GM12878 (cell line): Measurements from ENCODE around the gene PTPN5. TPM values are rescaled to one million over a fixed set of nuclear protein-coding genes. Genes with fewer than 3 reads are reported as not detected.

Experiments used
- ATAC-seq: fragments of 200-7000 bp; cut with Tn5 transposase; 3 replicates; pipeline ENCODE4 v1.9.1; 2020; ENCODE audit warnings: mild to moderate bottlenecking, moderate library complexity
- BruUV-seq: library from RNA; stranded (reverse); fragments of 400-500 nt; replicated peaks from 2 replicates; lab custom pipeline; 2021; lab: Mats Ljungman, UMichigan
- CTCF ChIA-PET: fragments of 300-600 bp; sonication (Branson Sonifier 250); formaldehyde crosslinking; extraction: SDS; loops from one replicate; lab custom pipeline; 2021; ENCODE audit warnings: inconsistent platforms; lab: Yijun Ruan, JAX
- POLR2A ChIA-PET: fragments of 350-600 bp; formaldehyde crosslinking; extraction: SDS; loops from one replicate; lab custom pipeline; 2021; ENCODE audit warnings: inconsistent platforms; lab: Charles Lee
- RAD21 ChIA-PET: fragments of 300-600 bp; sonication (Branson Sonifier 250); formaldehyde crosslinking; loops from one replicate; lab custom pipeline; 2023; ENCODE audit warnings: antibody characterized with exemption; ENCODE audit not compliant: unreplicated experiment; lab: Charles Lee
- SMC1A ChIA-PET: fragments of 300-600 bp; sonication (Branson Sonifier 250); formaldehyde crosslinking; loops from one replicate; lab custom pipeline; 2023; ENCODE audit not compliant: unreplicated experiment, uncharacterized antibody; lab: Charles Lee
- DNase-seq: peaks from one replicate; pipeline ENCODE4 v3.0.0-alpha.2; 2011; ENCODE audit warnings: low read depth, low spot score
- FAIRE-seq: peaks from 3 replicates; lab custom pipeline; 2011; peaks lifted over from hg19 to GRCh38; lab: Jason Lieb, UNC
- H2AFZ ChIP-seq: 2 replicates; pipeline ENCODE4 v1.6.0; 2011; ENCODE audit warnings: low read depth, low read length, control low read depth; ENCODE audit not compliant: control insufficient read depth
- H3K27ac ChIP-seq: 2 replicates; pipeline ENCODE4 v1.5.1; 2011; ENCODE audit warnings: control low read depth; ENCODE audit not compliant: control insufficient read depth, insufficient read depth
- H3K27me3 ChIP-seq, 2 experiments: replicated peaks in 1 of 2; 2 replicates each; pipeline versions ENCODE4 v1.6.0 to v1.6.1; 2011; ENCODE audit warnings: low read length in 1 of 2; ENCODE audit not compliant: control insufficient read depth in 2 of 2, insufficient read depth in 2 of 2
- H3K36me3 ChIP-seq, 2 experiments: 2 replicates each; pipeline ENCODE4 v1.5.1; 2011; ENCODE audit warnings: low read length in 1 of 2; ENCODE audit not compliant: control insufficient read depth in 2 of 2, insufficient read depth in 2 of 2
- H3K4me1 ChIP-seq: 2 replicates; pipeline ENCODE4 v1.6.1; 2011; ENCODE audit warnings: mild to moderate bottlenecking, low read length, moderate library complexity, mixed read lengths; ENCODE audit not compliant: control insufficient read depth, insufficient read depth
- H3K4me2 ChIP-seq: 2 replicates; pipeline ENCODE4 v1.6.0; 2011; ENCODE audit warnings: control low read depth; ENCODE audit not compliant: control insufficient read depth, insufficient read depth
- H3K4me3 ChIP-seq: fragments of 200-600 bp; sonication (generic); 2 replicates; pipeline ENCODE4 v1.5.1; 2016
- H3K79me2 ChIP-seq: 2 replicates; pipeline ENCODE4 v1.6.0; 2011; ENCODE audit warnings: low read length; ENCODE audit not compliant: control insufficient read depth, insufficient read depth
- H3K9ac ChIP-seq: 2 replicates; pipeline ENCODE4 v1.8.0; 2011; ENCODE audit warnings: low read length, control low read depth, mixed read lengths; ENCODE audit not compliant: control insufficient read depth, insufficient read depth
- H3K9me3 ChIP-seq: replicated peaks from 3 replicates; pipeline ENCODE4 v1.5.1; 2011; ENCODE audit warnings: mild to moderate bottlenecking, low read length; ENCODE audit not compliant: control insufficient read depth, insufficient read depth
- H4K20me1 ChIP-seq: 2 replicates; pipeline ENCODE4 v1.6.0; 2011; ENCODE audit not compliant: control insufficient read depth, insufficient read depth
- BRCA1 ChIP-seq: IDR thresholded peaks from 2 replicates; pipeline ENCODE4 v1.6.1; 2011; ENCODE audit warnings: low read depth, low read length, improper control_type of control experiment
- CEBPB ChIP-seq, 2 experiments: fragments of 150-350 bp in 1 of 2; IDR thresholded peaks; 2 replicates each; pipeline ENCODE4 v1.6.1; 2012 to 2014; ENCODE audit warnings: low read depth in 2 of 2, low read length in 2 of 2, borderline replicate concordance in 1 of 2, inconsistent platforms in 1 of 2
- E2F4 ChIP-seq: IDR thresholded peaks from 2 replicates; pipeline ENCODE4 v1.6.1; 2012; ENCODE audit warnings: low read depth, low read length, improper control_type of control experiment
- E2F8 ChIP-seq: fragments of 450-650 bp; IDR thresholded peaks from 2 replicates; pipeline ENCODE4 v1.6.1; 2018; ENCODE audit warnings: mild to moderate bottlenecking, low read depth, moderate library complexity; ENCODE audit not compliant: partially characterized antibody
- EP300 ChIP-seq, 2 experiments: fragments of 150-350 bp in 1 of 2; IDR thresholded peaks; 2 replicates each; pipeline ENCODE4 v1.6.1; 2011 to 2012; ENCODE audit warnings: low read depth in 2 of 2, low read length in 2 of 2, borderline replicate concordance in 1 of 2, improper control_type of control experiment in 1 of 2, inconsistent platforms in 1 of 2; ENCODE audit not compliant: control insufficient read depth in 1 of 2
- HCFC1 ChIP-seq: fragments of 150-350 bp; IDR thresholded peaks from 2 replicates; pipeline ENCODE4 v1.6.1; 2014; ENCODE audit warnings: low read length
- HDGF ChIP-seq: fragments of 450-650 bp; IDR thresholded peaks from 2 replicates; pipeline ENCODE4 v1.6.1; 2016; ENCODE audit warnings: antibody characterized with exemption
- IKZF1 ChIP-seq: fragments of 450-650 bp; conservative IDR thresholded peaks from 2 replicates; pipeline ENCODE4 v1.6.1; 2017; ENCODE audit warnings: antibody characterized with exemption, mild to moderate bottlenecking
- MYB ChIP-seq: fragments of 150-350 bp; IDR thresholded peaks from 2 replicates; pipeline ENCODE4 v1.6.1; 2014; ENCODE audit warnings: mild to moderate bottlenecking, low read depth, low read length, borderline replicate concordance
- NR2C1 ChIP-seq: fragments of 450-650 bp; IDR thresholded peaks from 2 replicates; pipeline ENCODE4 v1.6.1; 2017; ENCODE audit warnings: antibody characterized with exemption, mild to moderate bottlenecking, moderate library complexity
- NR2C2 ChIP-seq: IDR thresholded peaks from 2 replicates; pipeline ENCODE4 v1.6.1; 2011; ENCODE audit warnings: borderline replicate concordance, low read depth; ENCODE audit not compliant: control insufficient read depth, insufficient read length
- NRF1 ChIP-seq: conservative IDR thresholded peaks from 2 replicates; pipeline ENCODE4 v1.6.1; 2011; ENCODE audit warnings: mild to moderate bottlenecking, low read depth, low read length, improper control_type of control experiment
- PRDM15 ChIP-seq: fragments of 450-650 bp; formaldehyde crosslinking; IDR thresholded peaks from 2 replicates; pipeline ENCODE4 v1.4.0; 2020; ENCODE audit warnings: mild to moderate bottlenecking, moderate library complexity
- SIX5 ChIP-seq: IDR thresholded peaks from 2 replicates; pipeline ENCODE4 v1.6.1; 2011; ENCODE audit warnings: mild to moderate bottlenecking, low read depth, low read length, moderate library complexity; ENCODE audit not compliant: severe bottlenecking
- USF2 ChIP-seq: IDR thresholded peaks from 2 replicates; pipeline ENCODE4 v1.6.1; 2011; ENCODE audit warnings: low read depth, low read length, improper control_type of control experiment, borderline replicate concordance
- WGBS: methylation state at CpG from one replicate; pipeline ENCODE4 v1.1.6; 2016; ENCODE audit warnings: low lambda C conversion rate; ENCODE audit not compliant: insufficient replicate concordance, insufficient coverage; ENCODE audit errors: missing lambda C conversion rate; 5-methylcytosine and 5-hydroxymethylcytosine counted together
- in situ Hi-C: fragments of 300-500 bp; cut with MboI; formaldehyde crosslinking; loops from 9 replicates; pipeline ENCODE4 v1.14.3; 2018; ENCODE audit warnings: mixed read lengths
- intact Hi-C: fragments of 100-400 bp; cut with micrococcal nuclease; formaldehyde crosslinking; loops from one replicate; pipeline ENCODE4 v1.14.2; 2022; ENCODE audit not compliant: unreplicated experiment
- polyA plus RNA-seq, 11 experiments: library from polyadenylated mRNA; depleted of rRNA in 4 of 11; unstranded in 6 of 11; stranded (reverse) in 5 of 11; fragments of >200 nt; fragmentation: Nextera tagmentation in 4 of 11; fragmentation: Illumina TruSeq in 1 of 11; extraction: Ambion mirVana in 4 of 11; extraction: Trizol in 1 of 11; gene quantifications; 1 replicate in 1 of 11; 2 replicates in 10 of 11; pipeline versions ENCODE4 v1.2.1 to v1.2.3, GENCODE V29; 2011 to 2016; ENCODE audit warnings: inconsistent platforms in 2 of 11, missing spikeins in 2 of 11, low read depth in 1 of 11
- total RNA-seq, 4 experiments: library from RNA; depleted of rRNA in 3 of 4; stranded (reverse); fragments of >200 nt in 3 of 4; fragmentation: Illumina TruSeq in 1 of 4; extraction: Trizol in 1 of 4; gene quantifications; 2 replicates each; pipeline versions ENCODE4 v1.2.1 to v1.2.3, GENCODE V29; 2013 to 2021

Gene PTPN5
- total and polyA plus RNA-seq, 10 of the 15 experiments (the other 5 are each of a cell fraction or from before 2014, with no cell fraction given) = 0.04 to 0.06 (median 0.05) TPM; not detected in 7

- H3K9me3 ChIP-seq = no peaks in the 10 kb centered on the region
- ChIA-PET POLR2A (no interaction called here), CTCF (interaction anchor here (1.8 to 19.6 kb wide), 6 partner anchors 9 to 189 kb away, joined by 14 to 494 read pairs (median 50); no protein-coding TSS in a partner anchor), RAD21 (interaction anchor here (2.0 to 3.8 kb wide), 3 partner anchors 8 to 38 kb away, joined by 5 to 22 read pairs (median 11); no protein-coding TSS in a partner anchor), SMC1A (interaction anchor here (1.7 to 3.3 kb wide), 5 partner anchors 8 to 41 kb away, joined by 5 to 34 read pairs (median 23); no protein-coding TSS in a partner anchor)
- H3K79me2 ChIP-seq = no peaks in the 10 kb centered on the region
- no peak overlapping the region for H3K9ac ChIP-seq
- H4K20me1 ChIP-seq = no peaks in the 10 kb centered on the region
- WGBS = 70% methylated on average over 9 of the region's 9 CpGs
- no peaks in the 10 kb centered on the region for H3K36me3 ChIP-seq
- no peak overlapping the region for H2AFZ ChIP-seq
- no peak overlapping the region for H3K4me2 ChIP-seq
- BruUV-seq = no TSS peak
- FAIRE-seq = no peak
- no peaks in the 10 kb centered on the region; a peak in 1 of 4 replicates for H3K27me3 ChIP-seq
- ATAC-seq = no peak
- H3K4me1 ChIP-seq = peaks cover 8% of the 10 kb centered on the region
- H3K27ac ChIP-seq = no peak overlapping the region
- no peak overlapping the region for H3K4me3 ChIP-seq
- DNase-seq = no peak
- intact Hi-C loops = no loop called here
- in situ Hi-C loops = loop anchor here (10.0 kb wide), 1 partner anchor 65 kb away; the partner anchor contains the start of gene PTPN5
- no peak for TF ChIP-seq NRF1
- no peak for TF ChIP-seq PRDM15 (CRISPR knock-in tag)
- no peak for TF ChIP-seq E2F8
- no peak for TF ChIP-seq E2F4
- no peak for TF ChIP-seq CEBPB (IDR thresholded peaks at IDR 0.05; ENCODE audit: borderline replicate concordance in 1 of 2, low read depth in 2 of 2, low read length in 2 of 2)
- no peak for TF ChIP-seq EP300 (IDR thresholded peaks at IDR 0.05; ENCODE audit: borderline replicate concordance in 1 of 2, control insufficient read depth in 1 of 2, low read depth in 2 of 2, low read length in 2 of 2)
- TF ChIP-seq SIX5 = no peak
- TF ChIP-seq HDGF = no peak
- no peak for TF ChIP-seq MYB
- no peak for TF ChIP-seq NR2C2
- no peak for TF ChIP-seq IKZF1
- TF ChIP-seq NR2C1 = no peak
- no peak for TF ChIP-seq BRCA1
- TF ChIP-seq USF2 = no peak
- no peak for TF ChIP-seq HCFC1
Measured at GRCh38 chr11:18730020-18730419, 61.6 kb downstream of the PTPN5 start.
